ENCODE measurements around the gene DMAP1. TPM values are rescaled to one million over a fixed set of nuclear protein-coding genes. Genes with fewer than 3 reads are reported as not detected.

The DMAP1 gene
- total and polyA plus RNA-seq, 4 donors, result 26.5 to 41.1 (median 35.1) TPM

- H3K36me3 ChIP-seq (ENCODE audit: control insufficient read depth in 4 of 4, insufficient read depth in 4 of 4, low read length in 4 of 4), result peaks cover 10 to 51% (median 38%) of the 10 kb centered on the region in 4 donors
- peaks cover 3 to 9% (median 8%) of the 10 kb centered on the region in 5 donors for H3K4me1 ChIP-seq (ENCODE audit: control insufficient read depth in 5 of 5, insufficient read depth in 5 of 5, low read length in 5 of 5)
- H3K27ac ChIP-seq (ENCODE audit: low read depth in 1 of 2, low read length in 1 of 2), result no peak overlapping the region
- ATAC-seq (ENCODE audit: insufficient read depth, low FRiP score) (no peak), DNase-seq (no peak)
- H3K9ac ChIP-seq (ENCODE audit: insufficient read depth in 1 of 2, low read length in 2 of 2), result no peak overlapping the region
- no peak overlapping the region for H3K4me3 ChIP-seq
- no peak for TF ChIP-seq CTCF (IDR thresholded peaks at IDR 0.05; ENCODE audit: control extremely low read depth, extremely low read depth)
- 94 to 98% methylated on average over 24 of the region's 24 CpGs for WGBS, 2 donors
- H3K27me3 ChIP-seq (ENCODE audit: control insufficient read depth in 3 of 3, insufficient read depth in 3 of 3, low read length in 2 of 3), result no peaks in the 10 kb centered on the region
- H3K9me3 ChIP-seq (ENCODE audit: control insufficient read depth in 4 of 4, insufficient read depth in 3 of 4, low read length in 3 of 4), result no peaks in the 10 kb centered on the region
Measured at GRCh38 chr1:44218503-44219300, 5.4 kb downstream of the DMAP1 start.

GRCh38 chr1:44219301-44219626 lies 6.0 kb downstream of the DMAP1 start:
- 91 to 94% methylated on average over 6 of the region's 6 CpGs for WGBS, 2 donors
- ATAC-seq (ENCODE audit: insufficient read depth, low FRiP score) (no peak), DNase-seq (no peak)
- TF ChIP-seq CTCF (IDR thresholded peaks at IDR 0.05; ENCODE audit: control extremely low read depth, extremely low read depth), result no peak
- peaks cover 2 to 4% (median 3%) of the 10 kb centered on the region in 5 donors for H3K4me1 ChIP-seq (ENCODE audit: control insufficient read depth in 5 of 5, insufficient read depth in 5 of 5, low read length in 5 of 5)
- no peak overlapping the region for H3K4me3 ChIP-seq
- H3K27me3 ChIP-seq (ENCODE audit: control insufficient read depth in 3 of 3, insufficient read depth in 3 of 3, low read length in 2 of 3), result no peaks in the 10 kb centered on the region
- no peak overlapping the region for H3K27ac ChIP-seq (ENCODE audit: low read depth in 1 of 2, low read length in 1 of 2)
- peaks cover 10 to 51% (median 38%) of the 10 kb centered on the region in 4 donors for H3K36me3 ChIP-seq (ENCODE audit: control insufficient read depth in 4 of 4, insufficient read depth in 4 of 4, low read length in 4 of 4)
- no peak overlapping the region for H3K9ac ChIP-seq (ENCODE audit: insufficient read depth in 1 of 2, low read length in 2 of 2)
- H3K9me3 ChIP-seq (ENCODE audit: control insufficient read depth in 4 of 4, insufficient read depth in 3 of 4, low read length in 3 of 4), result no peaks in the 10 kb centered on the region

GRCh38 chr1:44220001-44220751 lies 6.9 kb downstream of the DMAP1 start:
- DNase-seq (no peak), ATAC-seq (ENCODE audit: insufficient read depth, low FRiP score) (no peak)
- Histone ChIP-seq H3K4me1 (ENCODE audit: control insufficient read depth in 5 of 5, insufficient read depth in 5 of 5, low read length in 5 of 5) (no peaks in the 10 kb centered on the region), H3K9me3 (ENCODE audit: control insufficient read depth in 4 of 4, insufficient read depth in 3 of 4, low read length in 3 of 4) (no peaks in the 10 kb centered on the region), H3K27me3 (ENCODE audit: control insufficient read depth in 3 of 3, insufficient read depth in 3 of 3, low read length in 2 of 3) (no peaks in the 10 kb centered on the region), H3K27ac (ENCODE audit: low read depth in 1 of 2, low read length in 1 of 2) (no peak overlapping the region), H3K36me3 (ENCODE audit: control insufficient read depth in 4 of 4, insufficient read depth in 4 of 4, low read length in 4 of 4) (peaks cover 10 to 46% (median 35%) of the 10 kb centered on the region in 4 donors), H3K9ac (ENCODE audit: insufficient read depth in 1 of 2, low read length in 2 of 2) (no peak overlapping the region), H3K4me3 (no peak overlapping the region)
- TF ChIP-seq CTCF (IDR thresholded peaks at IDR 0.05; ENCODE audit: control extremely low read depth, extremely low read depth), result no peak
- 77 to 79% methylated on average over 31 of the region's 31 CpGs for WGBS, 2 donors

All from lung (tissue), 12 donors.